Measurements from ENCODE around the gene ATN1.

ATN1 gene

DNA sequence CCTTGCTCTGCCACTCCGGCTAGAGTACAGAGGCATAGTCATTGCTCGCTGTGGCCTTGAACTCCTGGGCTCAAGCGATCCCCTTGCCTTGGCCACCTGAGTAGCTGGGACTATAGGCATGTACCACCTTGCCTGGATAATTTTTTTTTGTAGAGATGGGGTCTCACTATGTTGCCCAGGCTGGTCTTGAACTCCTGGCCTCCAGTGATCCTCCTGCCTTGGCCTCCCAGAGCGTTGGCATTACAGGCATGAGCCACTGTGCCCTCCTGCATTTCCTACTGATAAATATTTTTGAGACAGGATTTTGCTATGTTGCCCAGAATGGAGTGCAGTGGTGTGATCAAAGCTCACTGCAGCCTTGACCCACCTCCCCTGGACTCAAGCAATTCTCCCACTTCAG, 52.3 kb downstream of the ATN1 start:
- no peak for DNase-seq

- DNase-seq, result no peak
These were observed 53.0 kb downstream of the ATN1 start for GRCh38 chr12:6980740-6981139.

GRCh38 chr12:6981152-6982052, 53.6 kb downstream of the ATN1 start:
- no peak for DNase-seq

DNA sequence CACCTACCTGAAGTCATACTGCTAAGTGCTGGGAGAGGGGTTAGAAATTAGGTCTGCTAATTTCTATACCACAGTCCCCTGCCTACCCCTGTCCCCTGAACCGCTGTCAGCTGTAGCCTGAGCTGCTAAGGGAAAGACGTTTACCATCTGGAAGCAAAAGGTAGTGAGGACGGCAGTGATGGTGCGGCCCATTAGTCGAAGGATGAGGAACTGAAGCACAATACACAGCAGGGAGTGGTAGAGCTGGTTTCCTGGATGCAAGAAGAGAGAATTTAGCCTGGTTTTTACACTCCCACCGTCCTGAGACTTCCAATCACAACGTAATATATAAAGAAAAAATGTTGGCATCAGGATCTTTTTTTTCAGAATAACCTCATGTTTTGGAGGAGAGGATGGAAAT, 54.8 kb downstream of the ATN1 start:
- DNase-seq, result no peak

DNA sequence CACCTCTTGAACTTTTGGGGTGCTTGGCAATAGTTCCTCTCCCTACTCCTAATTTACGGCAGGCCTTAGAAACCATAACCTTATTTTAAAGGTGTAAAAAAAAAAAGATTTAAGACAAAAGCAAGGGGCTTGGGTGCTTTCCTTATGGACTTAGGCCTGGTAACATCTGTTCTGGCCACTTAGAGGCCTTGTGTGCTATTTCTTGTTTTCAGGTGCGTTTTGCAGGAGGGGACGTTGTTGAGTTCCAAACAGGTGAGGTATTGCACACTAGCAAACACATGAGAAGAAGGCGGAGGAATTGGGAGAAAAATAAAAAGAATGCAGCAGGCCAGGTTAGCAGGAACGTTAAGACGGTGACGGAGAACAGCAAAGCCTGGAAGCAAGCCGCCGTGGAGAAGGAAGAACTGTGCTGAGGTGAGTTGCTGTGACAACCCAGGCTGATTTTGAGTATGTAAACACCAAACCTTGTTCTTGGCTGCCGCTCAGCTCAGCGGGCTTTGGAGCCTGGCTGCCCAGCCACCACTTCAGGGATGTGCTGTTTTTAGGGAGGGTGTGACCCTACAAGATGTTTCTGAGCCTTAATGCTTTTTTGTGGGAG, 60.3 kb downstream of the ATN1 start:
- no peak for DNase-seq

Data from HCEC 1CT (cell line).